NCI-H1436 treated with DMSO at 0.1 percent for 48 hours (cell line): Measurements from ENCODE around the gene NPM3.
"Not testable (repeated sequence)": the region's sequence is repeated elsewhere in the genome, so short reads cannot be mapped to it uniquely, and the experiment has no call there.

Experiments
- DNase-seq: peaks from one replicate; lab custom pipeline; 2025; lab: John Stamatoyannopoulos, UW

The NPM3 gene

GRCh38 chr10:101803511-101803910 lies 20.3 kb upstream of the NPM3 start:
- DNase-seq: no peak

GRCh38 chr10:101797403-101798059 lies 14.3 kb upstream of the NPM3 start:
- DNase-seq: no peak

DNA sequence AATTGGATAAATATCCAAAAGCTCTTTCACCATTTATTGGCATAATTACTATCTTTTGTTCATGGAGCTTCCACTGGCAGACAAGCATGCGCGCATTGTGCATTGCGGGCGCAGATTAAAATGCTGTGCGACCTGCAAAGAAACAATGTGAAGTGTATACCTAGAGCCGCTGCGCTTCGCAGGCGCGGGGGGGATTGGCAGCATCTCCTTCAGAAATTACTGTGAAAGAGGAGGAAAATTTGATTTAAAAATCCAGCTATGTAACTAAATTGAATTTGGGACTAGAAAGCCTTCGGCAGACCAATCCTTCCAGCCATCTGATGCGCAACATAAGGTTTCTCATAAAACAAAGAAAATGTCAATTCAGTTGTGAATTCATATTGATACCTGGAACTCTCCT lies 10.3 kb upstream of the NPM3 start:
- no peak for DNase-seq

- DNase-seq: no peak
Observed at GRCh38 chr10:101789686-101790085, 6.4 kb upstream of the NPM3 start.

DNA sequence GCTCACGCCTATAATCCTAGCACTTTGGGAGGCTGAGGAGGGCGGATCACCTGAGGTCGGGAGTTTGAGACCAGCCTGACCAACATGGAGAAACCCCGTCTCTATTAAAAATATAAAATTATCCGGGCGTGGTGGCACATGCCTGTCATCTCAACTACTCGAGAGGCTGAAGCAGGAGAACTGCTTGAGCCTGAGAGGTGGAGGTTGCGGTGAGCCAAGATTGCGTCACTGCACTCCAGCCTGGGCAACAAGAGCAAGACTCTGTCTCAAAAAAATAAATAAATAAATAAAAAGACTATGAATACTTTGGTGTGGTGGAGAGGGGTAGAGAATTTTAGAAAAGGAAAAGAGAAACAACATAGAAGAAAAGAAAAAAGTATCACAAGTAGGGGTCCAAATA lies 6.0 kb upstream of the NPM3 start:
- not testable (repeated sequence) for DNase-seq

GRCh38 chr10:101785801-101786200 lies 2.6 kb upstream of the NPM3 start:
- DNase-seq: no peak

- no peak for DNase-seq
Observed at GRCh38 chr10:101784558-101784957, 1.3 kb upstream of the NPM3 start.

GRCh38 chr10:101783736-101784118 lies 481 bp upstream of the NPM3 start:
- DNase-seq: no peak

DNA sequence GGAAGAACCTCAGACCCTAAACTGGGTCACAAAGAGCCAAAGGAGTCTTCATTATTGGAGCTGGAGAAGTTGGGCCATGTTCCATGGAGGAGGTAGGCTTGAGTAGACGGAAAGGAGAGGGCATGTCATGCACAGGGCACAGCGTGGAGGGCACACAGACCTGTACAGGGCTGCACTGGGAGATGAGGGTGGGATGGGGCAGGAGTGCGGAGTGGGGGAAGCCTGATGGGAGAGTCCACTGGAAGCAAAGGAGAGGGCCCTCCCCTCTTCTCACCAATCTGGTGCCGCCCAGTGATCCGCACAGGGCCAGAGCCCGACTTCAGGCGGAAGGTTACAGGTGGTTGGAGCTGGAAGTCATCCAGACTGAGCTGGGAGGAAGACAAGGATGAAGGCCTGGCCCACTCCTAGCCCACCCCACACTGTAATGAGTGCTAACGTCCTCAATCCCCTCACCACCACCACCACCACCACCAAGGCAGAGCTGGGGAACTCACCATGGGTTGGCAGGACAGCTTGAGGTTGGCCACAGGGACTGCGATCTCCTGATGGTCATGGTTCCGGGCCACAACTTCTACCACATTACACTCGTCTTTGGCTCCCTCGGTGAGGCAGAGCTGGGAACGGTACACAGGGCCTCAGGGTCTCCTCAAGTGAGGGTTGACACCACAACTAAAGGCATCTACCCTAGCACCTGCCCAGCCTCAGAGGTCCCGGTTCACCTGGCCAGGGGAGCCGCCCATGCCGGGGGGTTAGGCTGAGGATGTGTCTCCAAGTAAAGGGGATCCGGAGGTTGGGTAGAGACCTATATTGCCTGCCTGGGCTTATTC lies 1.0 kb downstream of the NPM3 start:
- DNase-seq: no peak

- DNase-seq: no peak
Observed at GRCh38 chr10:101781655-101781983, 1.6 kb downstream of the NPM3 start.

- no peak for DNase-seq
Observed at GRCh38 chr10:101780818-101781654, 2.2 kb downstream of the NPM3 start.

DNA sequence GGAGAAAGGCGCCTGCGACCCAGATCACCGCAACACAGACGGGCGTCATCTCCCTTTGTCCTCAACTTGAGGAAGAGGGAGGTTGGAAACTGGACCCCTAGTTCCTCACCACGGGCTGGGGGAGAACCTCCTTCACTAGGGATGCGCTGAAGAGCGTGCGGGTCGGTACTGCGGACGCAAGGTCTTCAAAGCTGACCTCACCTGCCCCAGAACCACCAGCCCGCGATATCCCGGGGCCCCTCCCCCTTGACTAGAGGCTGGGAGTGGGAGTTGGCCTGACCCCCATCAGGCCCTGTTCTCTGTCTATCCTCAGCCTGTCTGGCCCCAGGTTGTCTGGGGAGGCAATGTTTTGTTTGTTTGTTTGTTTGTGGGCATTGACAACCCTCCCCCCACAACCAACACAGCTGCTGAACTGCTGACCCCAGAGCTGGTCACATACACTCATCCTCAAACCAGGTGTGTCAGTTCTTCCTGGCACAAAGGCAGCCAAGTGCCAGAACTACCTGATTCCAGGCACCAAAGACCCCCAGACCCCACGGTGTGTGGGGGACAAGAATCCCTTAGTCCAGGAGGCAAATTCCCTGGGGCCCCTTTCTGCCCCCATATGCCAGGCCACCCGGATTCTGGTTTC lies 2.9 kb downstream of the NPM3 start:
- no peak for DNase-seq

GRCh38 chr10:101779544-101780186 lies 3.6 kb downstream of the NPM3 start:
- no peak for DNase-seq

DNA sequence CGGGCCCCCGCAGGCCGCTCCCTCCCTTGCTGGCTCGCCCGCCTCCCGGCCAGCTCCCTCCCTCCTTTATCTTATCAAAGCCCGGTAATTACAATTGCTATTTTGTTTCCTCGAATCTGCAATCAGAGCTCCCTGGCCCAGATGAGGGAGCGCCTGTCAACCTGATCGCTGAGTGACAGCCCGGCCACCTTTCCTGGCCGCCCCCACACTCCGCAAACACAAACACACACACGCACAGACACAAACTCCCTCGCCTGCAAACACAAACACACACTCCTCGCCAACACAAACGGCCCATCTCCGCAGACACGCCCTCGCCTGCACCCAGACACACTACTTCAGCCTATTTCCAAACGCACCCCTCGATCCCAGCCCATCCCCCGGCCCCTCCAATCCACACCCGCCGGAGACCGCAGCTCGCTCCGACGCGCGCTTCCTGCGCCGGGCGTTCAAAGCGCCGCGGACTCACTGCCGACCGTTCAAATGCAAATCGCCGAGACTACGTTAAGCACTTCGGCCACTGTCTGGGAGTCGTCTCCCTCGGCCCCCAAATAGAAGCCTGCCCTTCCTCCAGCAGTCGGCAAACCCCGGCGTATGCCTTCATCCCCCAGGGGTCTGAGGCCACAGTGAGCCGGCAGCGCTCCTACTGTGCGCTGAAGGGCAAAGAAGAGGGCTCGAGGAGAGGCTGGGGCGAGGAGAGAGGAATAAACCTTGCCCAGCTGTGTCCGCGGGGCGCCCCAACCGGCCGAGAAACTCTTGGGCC lies 4.3 kb downstream of the NPM3 start:
- no peak for DNase-seq

DNA sequence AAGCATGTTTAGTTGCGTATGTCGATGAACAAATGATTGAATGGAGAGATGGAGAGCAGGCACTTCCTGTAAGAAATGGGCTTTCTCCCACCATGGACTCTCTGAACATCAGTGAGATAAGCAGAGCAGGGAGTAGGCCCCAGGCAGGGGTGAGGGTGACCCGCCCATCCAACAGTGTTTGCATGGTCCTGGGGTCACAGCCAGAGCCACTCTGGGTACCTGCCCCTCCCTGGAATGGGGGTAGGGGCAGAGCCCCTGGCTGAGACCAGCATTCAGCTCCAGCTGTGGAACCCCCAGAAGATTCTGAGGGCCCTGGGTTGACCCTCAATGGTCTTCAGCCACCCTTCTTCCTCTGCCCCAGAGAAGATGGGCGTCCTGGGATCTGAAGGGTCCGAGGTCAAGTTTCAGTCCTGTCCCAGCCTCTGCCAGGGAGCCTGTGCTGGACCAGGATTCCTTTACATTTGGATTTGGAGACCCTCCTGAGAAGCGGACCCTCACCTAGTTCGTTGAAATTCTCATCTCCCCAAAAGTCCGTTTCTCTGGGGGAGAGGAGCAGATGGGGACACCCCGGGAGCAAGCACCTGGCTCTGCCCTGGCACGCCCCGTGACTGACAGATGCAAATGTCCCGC lies 5.0 kb downstream of the NPM3 start:
- DNase-seq: no peak

DNA sequence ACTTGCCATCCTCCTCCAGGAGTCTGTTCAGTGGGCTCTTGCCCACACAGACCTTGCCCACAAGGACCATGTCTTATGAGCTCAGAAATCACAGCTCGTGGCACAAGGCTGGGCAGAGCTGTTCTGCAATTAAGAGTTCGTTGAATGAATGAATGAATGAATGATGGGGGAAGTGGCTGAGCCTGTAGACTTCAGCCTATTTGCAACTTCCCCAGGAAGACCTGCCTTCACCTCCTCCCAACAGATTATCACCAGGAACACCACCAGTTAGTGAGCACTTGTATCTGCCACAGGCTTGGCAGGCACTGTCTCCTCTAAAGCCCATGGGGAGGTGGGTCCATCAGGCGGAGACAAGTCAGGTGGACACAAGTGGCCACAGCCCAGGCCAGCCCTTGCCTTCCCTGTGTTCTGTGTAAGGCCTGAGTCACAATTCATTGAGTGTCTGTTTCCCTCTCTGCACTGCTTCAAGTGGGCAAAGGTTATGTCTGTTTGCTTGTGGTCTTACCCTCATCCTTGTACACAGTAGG lies 5.6 kb downstream of the NPM3 start:
- no peak for DNase-seq

DNA sequence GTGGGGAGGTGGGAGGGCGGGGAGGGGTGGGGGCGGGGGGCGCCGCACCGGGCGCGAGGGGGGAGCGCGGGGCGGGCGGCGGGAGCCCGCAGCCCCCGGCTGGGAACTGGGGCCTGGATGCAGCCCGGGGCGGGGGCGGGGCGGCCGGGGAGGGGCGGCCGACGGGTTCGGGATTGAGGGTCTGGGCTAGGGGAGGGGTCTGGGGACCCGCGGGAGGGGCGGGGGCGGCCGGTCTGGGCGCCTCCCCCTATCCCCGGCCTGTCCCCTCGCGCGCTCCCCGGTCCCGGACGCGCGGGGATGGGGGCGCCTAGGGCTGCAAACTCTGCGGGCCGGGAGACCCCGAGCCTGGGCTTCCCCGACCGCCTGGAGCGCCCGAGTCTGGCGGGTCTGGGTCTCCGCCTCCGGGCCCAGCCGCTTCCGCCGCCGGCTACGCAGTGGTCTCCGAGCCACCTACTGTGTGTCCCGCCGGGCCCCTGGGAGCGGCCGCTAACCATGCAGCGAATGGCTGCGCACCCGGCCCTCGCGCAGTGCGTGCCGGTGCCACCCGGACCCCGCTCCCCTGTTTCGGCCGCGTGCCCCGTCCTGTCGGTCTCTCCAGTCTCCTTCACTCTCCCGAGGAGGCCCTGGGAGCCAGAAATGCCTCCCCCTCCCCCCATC lies 7.0 kb downstream of the NPM3 start:
- DNase-seq: no peak

DNA sequence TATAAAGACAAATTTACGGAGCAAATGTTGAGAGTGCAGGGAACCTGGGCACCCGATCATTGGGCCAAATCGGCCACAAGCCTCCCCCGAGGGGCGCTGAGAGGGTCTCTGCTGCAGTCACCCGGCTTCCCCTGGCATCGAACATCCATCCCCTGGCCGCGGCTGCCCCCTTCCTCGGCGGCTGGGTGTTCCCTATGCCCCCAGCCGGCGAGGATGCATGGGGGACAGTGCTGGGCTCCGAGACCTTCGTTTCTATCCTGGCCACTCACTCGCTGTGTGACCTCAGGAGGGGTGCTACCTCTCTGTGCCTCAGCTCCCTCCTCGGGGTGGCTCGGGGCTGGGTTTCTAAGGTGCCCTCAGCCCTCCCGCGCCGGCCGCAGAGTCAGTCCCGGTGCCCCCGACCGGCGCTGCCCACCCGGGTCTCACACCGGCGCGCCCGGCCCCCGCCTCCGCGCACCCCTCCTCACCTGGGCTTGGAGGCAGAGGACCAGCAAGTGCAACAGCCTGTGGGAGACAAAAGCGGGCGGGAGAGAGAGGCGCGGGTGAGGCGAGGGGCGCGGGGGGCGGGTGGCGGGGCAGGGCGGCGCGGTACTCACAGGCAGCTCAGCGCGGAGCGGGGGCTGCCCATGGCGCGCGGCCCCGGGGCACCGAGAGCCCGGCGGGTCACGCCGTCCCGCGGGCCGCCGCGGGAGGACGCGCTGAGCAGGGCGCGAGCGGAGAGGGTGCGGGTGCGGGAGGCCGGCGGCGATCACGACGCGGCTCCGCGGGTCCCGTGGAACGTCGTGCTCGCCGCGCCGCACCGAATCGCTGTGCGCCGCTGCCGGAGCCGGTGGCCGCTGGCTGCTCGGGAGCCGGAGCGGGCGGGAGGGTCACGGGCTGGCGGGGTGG lies 7.7 kb downstream of the NPM3 start, which contains the start of gene FGF8:
TSS of gene FGF8 (minus strand) at position 842 of the 888 bp plus-strand sequence. CDS start at position 628, 214 bp downstream.
- DNase-seq: no peak
